Left colon (tissue), 2 donors: ENCODE measurements around the gene PCDHGB4. TPM values are rescaled to one million over a fixed set of nuclear protein-coding genes. Genes with fewer than 3 reads are reported as not detected.
"Not testable (repeated sequence)": the region's sequence is repeated elsewhere in the genome, so short reads cannot be mapped to it uniquely, and the experiment has no call there.

Experiments used
- ATAC-seq: fragments of 200-7000 bp; cut with Tn5 transposase; one replicate; pipeline ENCODE4 v1.9.1; 2020; ENCODE audit warnings: mild to moderate bottlenecking, moderate library complexity
- DNase-seq, 2 donors: peaks; one replicate each; pipeline ENCODE4 v3.0.0-alpha.2; 2020
- intact Hi-C, 2 donors: fragments of 100-400 bp; cut with DNase I in 1 of 2; cut with micrococcal nuclease in 1 of 2; formaldehyde crosslinking; loops; one replicate each; pipeline versions ENCODE4 v1.11.2 to v1.14.0; 2022; cut with DNase I, micrococcal nuclease
- total RNA-seq, 2 donors: library from RNA; stranded (reverse); fragmentation: NEBNext Ultra II Directional; extraction: Animal tissue kit (Norgen Biotek cat#: 25700); gene quantifications; one replicate each; pipeline ENCODE4 v1.2.1, GENCODE V29; 2021
- donor health status: DM: no; HTN: no; CAD: no.
- donor health status: DM: yes; HTN: yes; CAD: no.

The PCDHGB4 gene
- total RNA-seq, 2 donors from 2014 or later = 0.98 to 1.3 TPM

DNA sequence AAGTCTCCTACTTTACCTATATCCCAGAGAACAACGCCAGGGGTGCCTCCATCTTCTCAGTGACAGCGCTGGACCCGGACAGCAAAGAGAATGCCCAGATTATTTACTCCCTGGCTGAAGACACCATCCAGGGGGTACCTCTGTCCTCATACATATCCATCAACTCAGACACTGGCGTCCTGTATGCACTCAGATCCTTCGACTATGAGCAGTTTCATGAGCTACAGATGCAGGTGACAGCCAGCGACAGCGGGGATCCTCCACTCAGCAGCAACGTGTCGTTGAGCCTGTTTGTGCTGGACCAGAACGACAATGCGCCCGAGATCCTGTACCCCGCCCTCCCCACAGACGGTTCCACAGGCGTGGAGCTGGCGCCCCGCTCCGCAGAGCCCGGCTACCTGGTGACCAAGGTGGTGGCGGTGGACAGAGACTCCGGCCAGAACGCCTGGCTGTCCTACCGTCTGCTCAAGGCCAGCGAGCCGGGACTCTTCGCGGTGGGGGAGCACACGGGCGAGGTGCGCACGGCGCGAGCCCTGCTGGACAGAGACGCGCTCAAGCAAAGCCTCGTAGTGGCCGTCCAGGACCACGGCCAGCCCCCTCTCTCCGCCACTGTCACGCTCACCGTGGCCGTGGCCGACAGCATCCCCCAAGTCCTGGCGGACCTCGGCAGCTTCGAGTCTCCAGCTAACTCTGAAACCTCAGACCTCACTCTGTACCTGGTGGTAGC, 27.2 kb downstream of the PCDHGB4 start:
- intact Hi-C loops = loop anchor here in 1 of 2 donors (10.0 kb wide), 1 partner anchor 150 kb away; no protein-coding TSS in a partner anchor
- ATAC-seq, DNase-seq: not testable (repeated sequence)

DNA sequence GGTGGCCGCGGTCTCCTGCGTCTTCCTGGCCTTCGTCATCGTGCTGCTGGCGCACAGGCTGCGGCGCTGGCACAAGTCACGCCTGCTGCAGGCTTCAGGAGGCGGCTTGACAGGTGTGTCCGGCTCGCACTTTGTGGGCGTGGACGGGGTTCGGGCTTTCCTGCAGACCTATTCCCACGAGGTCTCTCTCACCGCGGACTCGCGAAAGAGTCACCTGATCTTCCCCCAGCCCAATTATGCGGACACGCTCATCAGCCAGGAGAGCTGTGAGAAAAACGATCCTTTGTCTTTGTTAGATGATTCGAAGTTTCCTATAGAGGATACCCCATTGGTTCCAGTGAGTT, 27.7 kb downstream of the PCDHGB4 start:
- ATAC-seq, DNase-seq: not testable (repeated sequence)
- intact Hi-C loops = loop anchor here in 1 of 2 donors (10.0 kb wide), 1 partner anchor 150 kb away; no protein-coding TSS in a partner anchor

DNA sequence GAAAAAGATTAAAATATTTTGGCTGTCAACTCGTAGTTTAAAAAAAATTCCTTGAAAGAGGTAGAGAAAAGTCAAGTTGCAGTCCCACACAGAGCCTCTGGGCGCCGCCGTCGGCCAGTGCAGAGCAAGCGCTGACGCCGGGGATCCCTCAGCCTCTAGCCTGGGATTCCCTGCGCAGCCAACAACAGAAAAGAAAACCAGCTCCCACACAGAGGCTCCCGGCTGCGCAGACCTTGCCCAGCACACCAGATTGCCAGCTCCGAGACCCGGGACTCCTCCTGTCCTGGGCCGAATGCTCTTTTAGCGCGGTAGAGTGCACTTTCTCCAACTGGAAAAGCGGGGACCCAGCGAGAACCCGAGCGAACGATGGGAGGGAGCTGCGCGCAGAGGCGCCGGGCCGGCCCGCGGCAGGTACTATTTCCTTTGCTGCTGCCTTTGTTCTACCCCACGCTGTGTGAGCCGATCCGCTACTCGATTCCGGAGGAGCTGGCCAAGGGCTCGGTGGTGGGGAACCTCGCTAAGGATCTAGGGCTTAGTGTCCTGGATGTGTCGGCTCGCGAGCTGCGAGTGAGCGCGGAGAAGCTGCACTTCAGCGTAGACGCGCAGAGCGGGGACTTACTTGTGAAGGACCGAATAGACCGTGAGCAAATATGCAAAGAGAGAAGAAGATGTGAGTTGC, 30.1 kb downstream of the PCDHGB4 start, which contains the start of gene PCDHGB7:
TSS of gene PCDHGB7 (plus strand) at position 184 of the 679 bp plus-strand sequence. CDS start at position 367, 183 bp downstream.
- intact Hi-C loops = loop anchor here in 1 of 2 donors (10.0 kb wide), 1 partner anchor 147 kb away; no protein-coding TSS in a partner anchor
- DNase-seq = peak in 1 of 2 donors; percentile 60
- peak; percentile 70 for ATAC-seq

DNA sequence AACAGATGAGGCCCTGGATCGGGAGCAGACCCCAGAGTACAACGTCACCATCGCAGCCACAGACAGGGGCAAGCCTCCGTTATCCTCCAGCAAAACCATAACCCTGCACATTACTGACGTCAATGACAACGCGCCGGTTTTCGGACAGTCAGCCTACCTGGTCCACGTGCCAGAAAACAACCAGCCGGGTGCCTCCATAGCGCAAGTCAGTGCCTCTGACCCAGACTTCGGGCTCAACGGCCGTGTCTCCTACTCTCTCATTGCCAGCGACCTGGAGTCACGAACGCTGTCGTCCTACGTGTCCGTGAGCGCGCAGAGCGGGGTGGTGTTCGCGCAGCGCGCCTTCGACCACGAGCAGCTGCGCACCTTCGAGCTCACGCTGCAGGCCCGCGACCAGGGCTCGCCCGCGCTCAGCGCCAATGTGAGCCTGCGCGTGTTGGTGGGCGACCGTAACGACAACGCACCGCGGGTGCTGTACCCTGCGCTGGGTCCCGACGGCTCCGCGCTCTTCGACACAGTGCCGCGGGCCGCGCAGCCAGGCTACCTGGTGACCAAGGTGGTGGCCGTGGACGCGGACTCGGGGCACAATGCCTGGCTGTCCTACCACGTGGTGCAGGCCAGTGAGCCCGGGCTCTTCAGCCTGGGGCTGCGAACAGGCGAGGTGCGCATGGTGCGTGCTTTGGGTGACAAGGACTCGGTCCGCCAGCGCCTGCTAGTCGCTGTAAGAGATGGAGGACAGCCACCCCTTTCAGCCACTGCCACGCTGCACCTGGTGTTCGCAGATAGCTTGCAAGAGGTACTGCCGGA, 31.8 kb downstream of the PCDHGB4 start:
- intact Hi-C loops = loop anchor here in 1 of 2 donors (10.0 kb wide), 1 partner anchor 146 kb away; no protein-coding TSS in a partner anchor
- DNase-seq (no peak), ATAC-seq (no peak)

DNA sequence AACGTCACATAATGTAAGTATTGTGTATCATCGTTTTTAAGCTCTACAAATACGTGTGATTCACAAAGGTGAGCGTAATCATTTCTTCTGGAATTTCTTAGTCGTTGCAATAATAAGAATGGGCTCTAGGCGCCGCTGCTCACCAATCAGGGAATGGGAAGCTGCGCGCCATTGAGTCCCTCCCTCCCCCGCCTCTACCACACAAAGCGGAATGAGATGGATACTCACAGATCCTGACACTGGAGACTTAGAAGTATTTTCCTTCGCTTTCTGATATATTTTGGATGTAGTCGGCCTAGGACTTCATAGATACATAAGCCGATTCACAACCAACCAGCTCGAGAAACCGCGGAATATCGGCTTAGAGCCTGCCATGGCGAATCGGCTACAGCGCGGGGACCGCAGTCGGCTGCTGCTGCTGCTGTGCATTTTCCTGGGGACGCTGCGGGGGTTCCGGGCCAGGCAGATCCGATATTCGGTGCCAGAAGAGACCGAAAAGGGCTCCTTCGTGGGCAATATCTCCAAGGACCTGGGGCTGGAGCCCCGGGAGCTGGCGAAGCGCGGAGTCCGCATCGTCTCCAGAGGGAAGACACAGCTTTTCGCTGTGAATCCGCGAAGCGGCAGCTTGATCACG, 33.5 kb downstream of the PCDHGB4 start, which contains the start of gene PCDHGA11:
TSS of gene PCDHGA11 (plus strand) at position 197 of the 634 bp plus-strand sequence. CDS start at position 374, 177 bp downstream.
- no peak for DNase-seq
- ATAC-seq = no peak
- intact Hi-C loops = no loop called here

DNA sequence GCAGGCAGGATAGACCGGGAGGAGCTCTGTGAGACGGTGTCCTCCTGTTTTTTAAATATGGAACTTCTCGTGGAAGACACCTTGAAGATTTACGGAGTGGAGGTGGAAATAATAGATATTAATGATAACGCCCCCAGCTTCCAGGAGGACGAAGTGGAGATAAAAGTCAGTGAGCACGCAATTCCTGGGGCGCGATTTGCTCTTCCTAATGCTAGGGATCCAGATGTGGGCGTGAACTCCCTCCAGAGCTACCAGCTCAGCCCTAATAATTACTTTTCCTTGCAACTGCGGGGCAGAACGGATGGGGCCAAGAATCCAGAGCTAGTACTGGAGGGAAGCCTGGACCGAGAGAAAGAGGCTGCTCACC, 34.0 kb downstream of the PCDHGB4 start:
- intact Hi-C loops = no loop called here
- ATAC-seq (no peak), DNase-seq (no peak)

DNA sequence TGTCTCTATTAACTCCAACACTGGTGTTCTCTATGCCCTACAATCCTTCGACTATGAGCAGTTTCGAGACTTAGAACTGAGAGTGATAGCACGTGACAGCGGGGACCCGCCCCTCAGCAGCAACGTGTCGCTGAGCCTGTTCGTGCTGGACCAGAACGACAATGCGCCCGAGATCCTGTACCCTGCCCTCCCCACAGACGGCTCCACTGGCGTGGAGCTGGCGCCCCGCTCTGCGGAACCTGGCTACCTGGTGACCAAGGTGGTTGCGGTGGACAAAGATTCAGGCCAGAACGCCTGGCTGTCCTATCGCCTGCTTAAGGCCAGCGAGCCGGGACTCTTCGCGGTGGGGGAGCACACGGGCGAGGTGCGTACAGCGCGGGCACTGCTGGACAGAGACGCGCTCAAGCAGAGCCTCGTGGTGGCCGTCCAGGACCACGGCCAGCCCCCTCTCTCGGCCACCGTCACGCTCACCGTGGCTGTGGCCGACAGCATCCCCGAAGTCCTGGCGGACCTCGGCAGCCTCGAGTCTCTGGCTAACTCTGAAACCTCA, 35.3 kb downstream of the PCDHGB4 start:
- no peak for ATAC-seq

DNA sequence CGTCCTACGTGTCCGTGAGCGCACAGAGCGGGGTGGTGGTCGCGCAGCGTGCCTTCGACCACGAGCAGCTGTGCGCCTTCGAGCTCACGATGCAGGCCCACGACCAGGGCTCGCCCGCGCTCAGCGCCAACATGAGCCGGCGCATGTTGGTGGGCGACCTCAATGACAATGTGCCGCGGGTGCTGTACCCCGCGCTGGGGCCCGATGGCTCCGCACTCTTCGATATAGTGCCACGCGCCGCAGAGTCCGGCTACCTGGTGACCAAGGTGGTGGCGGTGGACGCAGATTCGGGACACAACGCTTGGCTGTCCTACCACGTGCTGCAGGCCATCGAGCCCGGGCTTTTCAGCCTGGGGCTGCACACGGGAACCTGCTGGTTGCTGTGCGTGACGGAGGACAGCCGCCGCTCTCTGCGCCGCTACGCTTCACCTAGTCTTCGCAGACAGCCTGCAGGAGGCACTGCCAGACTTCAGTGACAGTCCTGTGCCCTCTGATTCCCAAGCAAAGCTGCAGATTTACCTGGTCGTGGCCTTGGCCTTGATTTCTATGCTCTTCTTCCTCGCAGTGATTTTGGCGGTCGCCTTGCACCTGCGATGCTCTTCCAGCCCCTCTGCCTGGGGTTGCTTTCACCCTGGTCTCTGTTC, 40.4 kb downstream of the PCDHGB4 start:
- ATAC-seq (no peak), DNase-seq (no peak)
- intact Hi-C loops = no loop called here

More for the DNA sequence above, 35.3 kb downstream of the PCDHGB4 start:
- DNase-seq = no peak
- intact Hi-C loops = no loop called here

DNA sequence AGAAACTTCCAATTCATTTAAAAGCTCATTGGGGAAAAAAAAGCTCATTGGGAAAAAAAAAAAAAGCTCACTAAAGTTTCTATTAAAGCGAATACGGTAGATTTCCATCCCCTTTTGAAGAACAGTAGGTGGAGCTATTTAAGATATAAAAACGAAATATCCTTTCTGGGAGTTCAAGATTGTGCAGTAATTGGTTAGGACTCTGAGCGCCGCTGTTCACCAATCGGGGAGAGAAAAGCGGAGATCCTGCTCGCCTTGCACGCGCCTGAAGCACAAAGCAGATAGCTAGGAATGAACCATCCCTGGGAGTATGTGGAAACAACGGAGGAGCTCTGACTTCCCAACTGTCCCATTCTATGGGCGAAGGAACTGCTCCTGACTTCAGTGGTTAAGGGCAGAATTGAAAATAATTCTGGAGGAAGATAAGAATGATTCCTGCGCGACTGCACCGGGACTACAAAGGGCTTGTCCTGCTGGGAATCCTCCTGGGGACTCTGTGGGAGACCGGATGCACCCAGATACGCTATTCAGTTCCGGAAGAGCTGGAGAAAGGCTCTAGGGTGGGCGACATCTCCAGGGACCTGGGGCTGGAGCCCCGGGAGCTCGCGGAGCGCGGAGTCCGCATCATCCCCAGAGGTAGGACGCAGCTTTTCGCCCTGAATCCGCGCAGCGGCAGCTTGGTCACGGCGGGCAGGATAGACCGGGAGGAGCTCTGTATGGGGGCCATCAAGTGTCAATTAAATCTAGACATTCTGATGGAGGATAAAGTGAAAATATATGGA, 43.0 kb downstream of the PCDHGB4 start, which contains the start of gene PCDHGA12:
TSS of gene PCDHGA12 (plus strand) at position 176 of the 782 bp plus-strand sequence. CDS start at position 429, 253 bp downstream.
- intact Hi-C loops = no loop called here
- ATAC-seq (no peak), DNase-seq (no peak)

DNA sequence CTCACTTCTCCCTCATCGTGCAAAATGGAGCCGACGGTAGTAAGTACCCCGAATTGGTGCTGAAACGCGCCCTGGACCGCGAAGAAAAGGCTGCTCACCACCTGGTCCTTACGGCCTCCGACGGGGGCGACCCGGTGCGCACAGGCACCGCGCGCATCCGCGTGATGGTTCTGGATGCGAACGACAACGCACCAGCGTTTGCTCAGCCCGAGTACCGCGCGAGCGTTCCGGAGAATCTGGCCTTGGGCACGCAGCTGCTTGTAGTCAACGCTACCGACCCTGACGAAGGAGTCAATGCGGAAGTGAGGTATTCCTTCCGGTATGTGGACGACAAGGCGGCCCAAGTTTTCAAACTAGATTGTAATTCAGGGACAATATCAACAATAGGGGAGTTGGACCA, 43.8 kb downstream of the PCDHGB4 start:
- ATAC-seq (no peak), DNase-seq (no peak)
- intact Hi-C loops = no loop called here

DNA sequence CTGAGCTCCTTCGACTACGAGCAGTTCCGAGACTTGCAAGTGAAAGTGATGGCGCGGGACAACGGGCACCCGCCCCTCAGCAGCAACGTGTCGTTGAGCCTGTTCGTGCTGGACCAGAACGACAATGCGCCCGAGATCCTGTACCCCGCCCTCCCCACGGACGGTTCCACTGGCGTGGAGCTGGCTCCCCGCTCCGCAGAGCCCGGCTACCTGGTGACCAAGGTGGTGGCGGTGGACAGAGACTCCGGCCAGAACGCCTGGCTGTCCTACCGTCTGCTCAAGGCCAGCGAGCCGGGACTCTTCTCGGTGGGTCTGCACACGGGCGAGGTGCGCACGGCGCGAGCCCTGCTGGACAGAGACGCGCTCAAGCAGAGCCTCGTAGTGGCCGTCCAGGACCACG, 44.8 kb downstream of the PCDHGB4 start:
- ATAC-seq, intact Hi-C loops, DNase-seq: not testable (repeated sequence)

DNA sequence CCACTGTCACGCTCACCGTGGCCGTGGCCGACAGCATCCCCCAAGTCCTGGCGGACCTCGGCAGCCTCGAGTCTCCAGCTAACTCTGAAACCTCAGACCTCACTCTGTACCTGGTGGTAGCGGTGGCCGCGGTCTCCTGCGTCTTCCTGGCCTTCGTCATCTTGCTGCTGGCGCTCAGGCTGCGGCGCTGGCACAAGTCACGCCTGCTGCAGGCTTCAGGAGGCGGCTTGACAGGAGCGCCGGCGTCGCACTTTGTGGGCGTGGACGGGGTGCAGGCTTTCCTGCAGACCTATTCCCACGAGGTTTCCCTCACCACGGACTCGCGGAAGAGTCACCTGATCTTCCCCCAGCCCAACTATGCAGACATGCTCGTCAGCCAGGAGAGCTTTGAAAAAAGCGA, 45.2 kb downstream of the PCDHGB4 start:
- not testable (repeated sequence) for ATAC-seq

DNA sequence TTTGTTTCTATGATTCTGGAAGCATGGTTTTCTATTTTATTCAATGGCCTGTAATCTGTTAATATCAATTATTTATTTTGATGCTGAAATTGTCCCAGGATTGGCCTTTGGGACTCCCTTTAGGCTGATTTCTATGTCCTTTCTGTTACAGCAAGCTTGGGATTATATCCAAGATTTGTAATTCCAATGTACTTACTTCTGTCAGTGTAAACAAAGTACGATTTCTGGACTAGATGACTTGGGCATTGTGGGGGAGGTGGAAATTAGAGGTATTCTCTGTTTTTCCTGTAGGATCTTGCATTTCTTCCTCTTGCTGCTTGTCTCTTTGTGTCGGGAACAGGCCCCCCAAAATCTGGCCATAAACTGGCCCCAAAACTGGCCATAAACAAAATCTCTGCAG, 46.5 kb downstream of the PCDHGB4 start:
- ATAC-seq (no peak), DNase-seq (no peak)
- intact Hi-C loops = no loop called here

More for the DNA sequence above, 45.2 kb downstream of the PCDHGB4 start:
- DNase-seq, intact Hi-C loops: not testable (repeated sequence)

DNA sequence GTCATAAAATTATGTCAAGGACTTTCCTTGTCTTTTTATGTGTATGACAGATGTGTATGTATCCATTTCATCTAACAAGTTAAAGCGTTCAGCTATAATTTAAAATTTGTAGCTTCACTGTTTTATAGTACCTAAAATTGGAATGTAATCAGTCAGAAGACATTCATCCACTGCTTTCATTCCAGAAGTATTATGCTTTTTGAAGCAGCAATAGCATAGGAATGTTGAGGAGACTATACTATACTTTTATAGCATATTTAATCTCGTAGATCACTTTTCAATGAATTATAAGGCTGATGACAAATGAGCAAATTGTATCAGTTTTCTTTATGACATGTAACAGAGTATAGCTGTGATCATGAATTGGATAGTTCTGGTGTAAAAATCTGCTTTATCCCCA, 49.7 kb downstream of the PCDHGB4 start:
- intact Hi-C loops = no loop called here
- no peak for ATAC-seq

DNA sequence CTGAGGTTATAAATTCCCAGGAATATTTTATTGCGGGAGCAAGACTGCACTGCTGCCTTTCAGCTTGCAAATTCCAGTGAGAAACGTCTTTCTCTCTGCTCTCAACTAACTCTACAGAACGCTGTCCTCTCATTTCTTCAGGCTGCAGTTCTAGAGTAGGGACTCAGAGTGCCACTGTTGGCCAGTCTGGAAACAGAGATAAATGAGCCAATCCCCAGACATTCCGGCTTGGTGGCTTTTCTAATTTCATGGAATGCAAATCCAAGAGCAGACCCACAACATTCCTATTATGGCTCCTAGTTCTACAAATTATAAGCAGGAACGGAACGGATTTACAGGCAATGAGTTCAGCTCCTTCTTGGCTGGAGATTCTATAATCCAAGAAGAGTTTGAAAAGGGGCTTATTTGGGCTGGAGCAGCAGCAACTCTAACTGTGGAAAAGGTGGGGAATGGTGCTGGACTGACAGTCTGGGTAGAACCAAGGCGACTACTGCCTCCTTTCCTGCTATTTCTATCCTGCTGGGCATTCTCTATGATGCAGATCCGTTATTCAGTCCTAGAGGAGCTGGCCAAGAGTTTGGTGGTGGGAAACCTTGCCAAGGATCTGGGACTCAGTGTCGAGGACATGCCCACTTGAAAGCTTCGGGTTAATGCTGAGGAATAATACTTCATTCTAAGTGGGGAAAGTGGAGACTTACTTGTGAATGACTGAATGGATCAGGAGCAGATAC, 52.1 kb downstream of the PCDHGB4 start:
- intact Hi-C loops = no loop called here
- DNase-seq (no peak), ATAC-seq (no peak)

More for the DNA sequence above, 49.7 kb downstream of the PCDHGB4 start:
- no peak for DNase-seq
